ENCODE measurements around the gene COL5A3. TPM values are rescaled to one million over a fixed set of nuclear protein-coding genes. Genes with fewer than 3 reads are reported as not detected.

The COL5A3 gene
- total and polyA plus RNA-seq, 10 donors: 0.51 to 4.8 (median 1.0) TPM

GRCh38 chr19:10000171-10000826 lies 10.0 kb downstream of the COL5A3 start:
- peaks cover 0 to 7% (median 0%) of the 10 kb centered on the region in 6 donors for H3K4me1 ChIP-seq
- 10 to 14% (median 12%) methylated on average over 16 of the region's 16 CpGs for WGBS, 5 donors
- H3K27me3 ChIP-seq (replicated peaks in 1 of 7): peaks cover 0 to 57% (median 0%) of the 10 kb centered on the region in 7 donors
- H3K9me3 ChIP-seq: no peaks in the 10 kb centered on the region
- no peaks in the 10 kb centered on the region for H3K36me3 ChIP-seq
- H3K27ac ChIP-seq: no peak overlapping the region
- H3K4me3 ChIP-seq: no peak overlapping the region
- TF ChIP-seq POLR2AphosphoS5 (IDR thresholded peaks at IDR 0.05) (no peak), CTCF (IDR thresholded peaks at IDR 0.05 in 8 of 11, conservative IDR thresholded peaks at IDR 0.05 in 3 of 11) (peak in 10 of 11 experiments; percentile 28 to 72 (median 48))
- DNase-seq: no peak
- intact Hi-C loops (cut with DNase I; ENCODE audit: low total_unique reads): no loop called here

GRCh38 chr19:9996541-9996940 lies 13.8 kb downstream of the COL5A3 start:
- Histone ChIP-seq H3K27ac (no peak overlapping the region), H3K4me1 (peaks cover 0 to 7% (median 0%) of the 10 kb centered on the region in 6 donors), H3K36me3 (no peaks in the 10 kb centered on the region), H3K4me3 (no peak overlapping the region), H3K9me3 (no peaks in the 10 kb centered on the region), H3K27me3 (replicated peaks in 1 of 7) (peaks cover 0 to 27% (median 0%) of the 10 kb centered on the region in 7 donors)
- no peak for DNase-seq
- intact Hi-C loops (cut with DNase I; ENCODE audit: low total_unique reads): no loop called here
- TF ChIP-seq POLR2AphosphoS5 (IDR thresholded peaks at IDR 0.05) (no peak), CTCF (IDR thresholded peaks at IDR 0.05 in 8 of 11, conservative IDR thresholded peaks at IDR 0.05 in 3 of 11) (no peak), POLR2A (IDR thresholded peaks at IDR 0.05) (no peak)
- 52 to 73% (median 68%) methylated on average over 5 of the region's 5 CpGs for WGBS, 5 donors

GRCh38 chr19:9995999-9996398 lies 14.3 kb downstream of the COL5A3 start:
- Histone ChIP-seq H3K4me3 (no peak overlapping the region), H3K4me1 (peaks cover 0 to 7% (median 0%) of the 10 kb centered on the region in 6 donors), H3K9me3 (no peaks in the 10 kb centered on the region), H3K27me3 (replicated peaks in 1 of 7) (peaks cover 0 to 22% (median 0%) of the 10 kb centered on the region in 7 donors), H3K27ac (no peak overlapping the region), H3K36me3 (no peaks in the 10 kb centered on the region)
- no peak for TF ChIP-seq POLR2A (IDR thresholded peaks at IDR 0.05)
- TF ChIP-seq CTCF (IDR thresholded peaks at IDR 0.05 in 8 of 11, conservative IDR thresholded peaks at IDR 0.05 in 3 of 11): no peak
- no peak for TF ChIP-seq POLR2AphosphoS5 (IDR thresholded peaks at IDR 0.05)
- intact Hi-C loops (cut with DNase I; ENCODE audit: low total_unique reads): no loop called here
- WGBS, 5 donors: 69 to 84% (median 75%) methylated on average over 7 of the region's 7 CpGs
- no peak for DNase-seq

GRCh38 chr19:9995084-9995483 lies 15.2 kb downstream of the COL5A3 start:
- DNase-seq: no peak
- peaks cover 0 to 1% (median 0%) of the 10 kb centered on the region in 6 donors for H3K4me1 ChIP-seq
- no peak overlapping the region for H3K27ac ChIP-seq
- H3K27me3 ChIP-seq (replicated peaks in 1 of 7): peaks cover 0 to 14% (median 0%) of the 10 kb centered on the region in 7 donors
- H3K36me3 ChIP-seq: no peaks in the 10 kb centered on the region
- TF ChIP-seq CTCF (IDR thresholded peaks at IDR 0.05 in 8 of 11, conservative IDR thresholded peaks at IDR 0.05 in 3 of 11): no peak
- no peaks in the 10 kb centered on the region for H3K9me3 ChIP-seq
- H3K4me3 ChIP-seq: no peak overlapping the region
- intact Hi-C loops (cut with DNase I; ENCODE audit: low total_unique reads): no loop called here
- 64 to 74% (median 66%) methylated on average over 8 of the region's 8 CpGs for WGBS, 5 donors

Measured in spleen (tissue), 11 donors.